SK-N-SH (cell line): Measurements from ENCODE around the gene TSNAXIP1.
"Not testable (repeated sequence)": the region's sequence is repeated elsewhere in the genome, so short reads cannot be mapped to it uniquely, and the experiment has no call there.

Source experiments
- CTCF ChIP-seq: fragments of 200-600 bp; sonication (generic); IDR thresholded peaks from 2 replicates; pipeline ENCODE4 v1.6.1; 2017; ENCODE audit warnings: antibody characterized with exemption, mild to moderate bottlenecking, moderate library complexity
- FOXM1 ChIP-seq: IDR thresholded peaks from 2 replicates; pipeline ENCODE4 v1.4.0; 2012; ENCODE audit warnings: low read depth, mild to moderate bottlenecking
- RAD21 ChIP-seq: IDR thresholded peaks from 2 replicates; pipeline ENCODE4 v1.6.1; 2012; ENCODE audit warnings: mild to moderate bottlenecking, low read length
- RCOR1 ChIP-seq: fragments of 150-350 bp; IDR thresholded peaks from 2 replicates; pipeline ENCODE4 v1.6.1; 2017; ENCODE audit warnings: antibody characterized with exemption, low read length
- TEAD4 ChIP-seq: IDR thresholded peaks from 2 replicates; pipeline ENCODE4 v1.4.0; 2012; ENCODE audit warnings: mild to moderate bottlenecking, borderline replicate concordance; ENCODE audit not compliant: insufficient read depth
- YY1 ChIP-seq: IDR thresholded peaks from 2 replicates; pipeline ENCODE4 v1.4.0; 2012; ENCODE audit warnings: low read depth, mild to moderate bottlenecking
- ZBTB33 ChIP-seq: IDR thresholded peaks from 2 replicates; pipeline ENCODE4 v1.4.0; 2012; ENCODE audit warnings: low read depth, borderline replicate concordance

- not testable (repeated sequence) for TF ChIP-seq ZBTB33, CTCF, TEAD4, RAD21, FOXM1, YY1, RCOR1
These were observed 57.4 kb downstream of the TSNAXIP1 start for GRCh38 chr16:67864044-67864443.
